ENCODE measurements around the gene ZDHHC8.

ZDHHC8 gene

DNA sequence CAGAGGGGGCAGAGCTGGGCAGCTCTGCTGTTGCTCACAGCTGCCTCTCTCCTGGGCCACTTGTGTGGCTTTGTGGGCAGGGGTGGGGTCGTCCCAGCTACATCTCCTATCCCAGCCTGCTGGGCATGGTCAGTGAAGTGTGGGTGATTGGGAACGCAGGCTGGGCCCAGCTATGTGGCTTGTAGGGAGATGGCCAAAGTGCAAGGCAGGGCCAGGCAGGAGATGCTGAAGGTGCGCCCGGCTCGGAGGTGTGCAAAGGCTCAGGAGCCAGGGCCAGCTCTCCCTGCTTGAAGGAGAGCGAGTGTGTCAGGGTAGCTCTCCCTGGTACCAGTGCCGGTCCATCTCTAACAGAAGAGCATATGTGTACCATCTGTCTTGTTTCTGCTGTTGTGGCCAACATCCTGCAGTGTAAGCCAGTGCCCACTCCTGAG, 24.1 kb upstream of the ZDHHC8 start:
- no peak for TF ChIP-seq CTCF (IDR thresholded peaks at IDR 0.05; ENCODE audit: borderline replicate concordance, extremely low read depth, low read length, poor library complexity, severe bottlenecking)
- TF ChIP-seq EZH2 (IDR thresholded peaks at IDR 0.05; ENCODE audit: borderline replicate concordance, low read depth, low read length, severe bottlenecking), result no peak
- Histone ChIP-seq H3K9ac (ENCODE audit: low read depth, low read length) (no peak overlapping the region), H3K79me2 (ENCODE audit: insufficient read depth, low read length) (peaks cover 50% of the 10 kb centered on the region), H3K4me2 (ENCODE audit: insufficient read depth, low read length) (no peak overlapping the region), H3K27ac (ENCODE audit: low read length) (no peak overlapping the region), H3K27me3 (ENCODE audit: insufficient read depth, low read length, poor library complexity) (no peaks in the 10 kb centered on the region), H3K36me3 (ENCODE audit: insufficient read depth, low read length) (peaks cover 95% of the 10 kb centered on the region), H4K20me1 (ENCODE audit: insufficient read depth, low read length) (peaks cover 89% of the 10 kb centered on the region), H3K9me3 (ENCODE audit: insufficient read depth, low read length, severe bottlenecking) (no peaks in the 10 kb centered on the region), H2AFZ (ENCODE audit: low read depth, low read length) (no peak overlapping the region), H3K4me1 (ENCODE audit: insufficient read depth, low read length) (peaks cover 12% of the 10 kb centered on the region), H3K4me3 (ENCODE audit: low read depth in 1 of 2, low read length in 2 of 2) (no peak overlapping the region)
- DNase-seq, result no peak
- no peak for ATAC-seq (ENCODE audit: insufficient read depth, low read depth)

DNA sequence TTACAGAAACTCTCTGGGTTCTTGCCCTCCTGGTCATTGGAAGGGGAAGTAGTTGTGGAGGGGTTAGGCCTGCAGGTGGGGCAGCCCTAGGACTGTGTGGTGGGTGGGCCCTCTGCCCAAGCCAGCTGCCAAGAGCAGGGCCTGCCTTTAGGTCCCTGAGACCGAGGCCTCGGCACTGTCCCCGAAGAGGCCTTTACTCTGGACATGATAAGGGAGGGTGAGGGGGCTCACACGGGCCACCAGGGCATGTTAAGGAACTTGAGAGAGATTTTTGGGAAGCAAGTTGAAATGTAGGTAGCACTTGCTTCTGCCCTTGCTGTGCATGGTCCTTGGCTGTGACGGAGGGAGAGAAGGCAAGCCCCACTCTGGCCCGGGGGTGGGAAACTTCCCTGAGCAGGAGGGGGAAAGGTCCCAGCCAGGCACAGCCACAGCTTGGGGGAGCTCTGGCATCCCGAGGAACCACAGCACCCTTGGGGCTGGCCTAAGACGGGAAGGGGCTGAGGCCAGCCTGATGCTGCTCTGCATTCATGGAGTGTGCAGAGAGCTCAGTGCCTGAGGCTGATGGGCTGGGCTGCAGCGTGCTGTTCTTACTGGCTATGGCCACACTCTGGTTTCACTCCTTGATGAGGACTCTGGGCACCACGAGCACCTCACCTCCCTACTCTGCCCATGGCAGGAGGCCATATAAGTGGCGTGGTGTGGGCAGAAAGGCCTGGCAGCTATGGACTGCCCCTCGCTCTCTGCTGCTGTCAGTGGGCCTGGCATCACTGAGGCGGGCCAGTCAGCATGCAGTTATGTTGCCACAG, 23.4 kb upstream of the ZDHHC8 start:
- H2AFZ ChIP-seq (ENCODE audit: low read depth, low read length), result no peak overlapping the region
- H3K27me3 ChIP-seq (ENCODE audit: insufficient read depth, low read length, poor library complexity), result no peaks in the 10 kb centered on the region
- peaks cover 89% of the 10 kb centered on the region for H4K20me1 ChIP-seq (ENCODE audit: insufficient read depth, low read length)
- no peak overlapping the region for H3K4me2 ChIP-seq (ENCODE audit: insufficient read depth, low read length)
- no peak for ATAC-seq (ENCODE audit: insufficient read depth, low read depth)
- no peaks in the 10 kb centered on the region for H3K9me3 ChIP-seq (ENCODE audit: insufficient read depth, low read length, severe bottlenecking)
- H3K27ac ChIP-seq (ENCODE audit: low read length), result no peak overlapping the region
- peaks cover 17% of the 10 kb centered on the region for H3K4me1 ChIP-seq (ENCODE audit: insufficient read depth, low read length)
- TF ChIP-seq EZH2 (IDR thresholded peaks at IDR 0.05; ENCODE audit: borderline replicate concordance, low read depth, low read length, severe bottlenecking) (no peak), CTCF (IDR thresholded peaks at IDR 0.05; ENCODE audit: borderline replicate concordance, extremely low read depth, low read length, poor library complexity, severe bottlenecking) (no peak)
- H3K4me3 ChIP-seq (ENCODE audit: low read depth in 1 of 2, low read length in 2 of 2), result no peak overlapping the region
- no peak overlapping the region for H3K9ac ChIP-seq (ENCODE audit: low read depth, low read length)
- H3K79me2 ChIP-seq (ENCODE audit: insufficient read depth, low read length), result peaks cover 49% of the 10 kb centered on the region
- no peak for DNase-seq
- H3K36me3 ChIP-seq (ENCODE audit: insufficient read depth, low read length), result peaks cover 96% of the 10 kb centered on the region

GRCh38 chr22:20108757-20109230, 22.8 kb upstream of the ZDHHC8 start:
- DNase-seq (no peak), ATAC-seq (ENCODE audit: insufficient read depth, low read depth) (no peak)
- Histone ChIP-seq H3K9ac (ENCODE audit: low read depth, low read length) (no peak overlapping the region), H4K20me1 (ENCODE audit: insufficient read depth, low read length) (peaks cover 89% of the 10 kb centered on the region), H3K27me3 (ENCODE audit: insufficient read depth, low read length, poor library complexity) (no peaks in the 10 kb centered on the region), H2AFZ (ENCODE audit: low read depth, low read length) (no peak overlapping the region), H3K79me2 (ENCODE audit: insufficient read depth, low read length) (peaks cover 45% of the 10 kb centered on the region), H3K4me2 (ENCODE audit: insufficient read depth, low read length) (no peak overlapping the region), H3K27ac (ENCODE audit: low read length) (no peak overlapping the region), H3K4me3 (ENCODE audit: low read depth in 1 of 2, low read length in 2 of 2) (no peak overlapping the region), H3K4me1 (ENCODE audit: insufficient read depth, low read length) (peaks cover 20% of the 10 kb centered on the region), H3K36me3 (ENCODE audit: insufficient read depth, low read length) (peaks cover 97% of the 10 kb centered on the region), H3K9me3 (ENCODE audit: insufficient read depth, low read length, severe bottlenecking) (no peaks in the 10 kb centered on the region)
- TF ChIP-seq EZH2 (IDR thresholded peaks at IDR 0.05; ENCODE audit: borderline replicate concordance, low read depth, low read length, severe bottlenecking) (no peak), CTCF (IDR thresholded peaks at IDR 0.05; ENCODE audit: borderline replicate concordance, extremely low read depth, low read length, poor library complexity, severe bottlenecking) (no peak)
